PC-3 (cell line): Measurements from ENCODE around the gene ATP6V1G3. TPM values are rescaled to one million over a fixed set of nuclear protein-coding genes. Genes with fewer than 3 reads are reported as not detected.
"Not testable (repeated sequence)": the region's sequence is repeated elsewhere in the genome, so short reads cannot be mapped to it uniquely, and the experiment has no call there.

Source experiments
- ATAC-seq: fragments of 200-7000 bp; cut with Tn5 transposase; 2 replicates; pipeline ENCODE4 v1.9.1; 2020; ENCODE audit warnings: mild to moderate bottlenecking, moderate library complexity
- BruUV-seq: library from RNA; stranded (reverse); fragments of 400-500 nt; replicated peaks from 2 replicates; lab custom pipeline; 2021; lab: Mats Ljungman, UMichigan
- CTCF ChIA-PET: fragments of 300-600 bp; sonication (Branson Sonifier 250); formaldehyde crosslinking; loops from one replicate; lab custom pipeline; 2022; ENCODE audit warnings: antibody characterized with exemption; lab: Charles Lee
- POLR2A ChIA-PET: fragments of 300-600 bp; sonication (Branson Sonifier 250); formaldehyde crosslinking; loops from one replicate; lab custom pipeline; 2022; ENCODE audit warnings: antibody characterized with exemption; ENCODE audit not compliant: unreplicated experiment; lab: Charles Lee
- DNase-seq: peaks from one replicate; pipeline ENCODE4 v3.0.0-alpha.2; 2015
- H2AFZ ChIP-seq: fragments of 300-600 bp; sonication (generic); 2 replicates; pipeline ENCODE4 v1.6.0; 2016; ENCODE audit warnings: antibody characterized with exemption, low read length
- H3F3A ChIP-seq: fragments of 300-600 bp; sonication (generic); one replicate; pipeline ENCODE4 v1.6.0; 2017; ENCODE audit warnings: antibody characterized with exemption, low read length, control low read depth, mild to moderate bottlenecking; ENCODE audit not compliant: unreplicated experiment
- H3K27ac ChIP-seq: fragments of 300-600 bp; sonication (generic); 2 replicates; pipeline ENCODE4 v1.5.1; 2016; ENCODE audit warnings: mild to moderate bottlenecking, low read length
- H3K27me3 ChIP-seq: fragments of 300-600 bp; sonication (generic); 2 replicates; pipeline ENCODE4 v1.6.1; 2016; ENCODE audit warnings: low read length, mixed read lengths
- H3K36me3 ChIP-seq: fragments of 300-600 bp; sonication (generic); 2 replicates; pipeline ENCODE4 v1.6.1; 2016; ENCODE audit warnings: low read depth, mixed run types, low read length, mixed read lengths
- H3K4me1 ChIP-seq: fragments of 300-600 bp; sonication (generic); 2 replicates; pipeline ENCODE4 v1.5.1; 2016; ENCODE audit warnings: low read length; ENCODE audit not compliant: insufficient read depth
- H3K4me2 ChIP-seq: fragments of 300-600 bp; sonication (generic); 2 replicates; pipeline ENCODE4 v1.6.0; 2016; ENCODE audit warnings: low read length
- H3K4me3 ChIP-seq: fragments of 300-600 bp; sonication (generic); 2 replicates; pipeline ENCODE4 v1.5.1; 2016; ENCODE audit warnings: mild to moderate bottlenecking, low read length, mixed read lengths
- H3K79me2 ChIP-seq: fragments of 300-600 bp; sonication (generic); 2 replicates; pipeline ENCODE4 v1.6.1; 2017; ENCODE audit warnings: low read length, mixed read lengths
- H3K9ac ChIP-seq: fragments of 300-600 bp; sonication (generic); 2 replicates; pipeline ENCODE4 v1.6.0; 2016; ENCODE audit warnings: mild to moderate bottlenecking, low read length
- H3K9me2 ChIP-seq: fragments of 300-600 bp; sonication (generic); replicated peaks from 2 replicates; pipeline ENCODE4 v1.6.1; 2016; ENCODE audit warnings: mixed run types, low read length, mixed read lengths
- H3K9me3 ChIP-seq: fragments of 300-600 bp; sonication (generic); 2 replicates; pipeline ENCODE4 v1.6.1; 2016; ENCODE audit warnings: low read length, mixed read lengths
- H4K20me1 ChIP-seq: fragments of 300-600 bp; sonication (generic); 2 replicates; pipeline ENCODE4 v1.6.1; 2016; ENCODE audit warnings: low read length, mixed read lengths
- EZH2 ChIP-seq: fragments of 300-600 bp; sonication (generic); IDR thresholded peaks from one replicate; pipeline ENCODE4 v1.6.1; 2017; ENCODE audit warnings: antibody characterized with exemption, mild to moderate bottlenecking, low read length; ENCODE audit not compliant: unreplicated experiment
- EZH2phosphoT487 ChIP-seq: fragments of 300-600 bp; sonication (generic); IDR thresholded peaks from 2 replicates; pipeline ENCODE4 v1.6.1; 2018; ENCODE audit warnings: mild to moderate bottlenecking, antibody characterized with exemption, low read length, borderline replicate concordance
- intact Hi-C: fragments of 100-400 bp; cut with micrococcal nuclease; formaldehyde crosslinking; loops from 2 replicates; pipeline ENCODE4 v1.9.0; 2023
- total RNA-seq: library from RNA; depleted of rRNA; stranded (reverse); fragments of >200 nt; gene quantifications from 2 replicates; pipeline ENCODE4 v1.2.3, GENCODE V29; 2014
- TF ChIP-seq, protein P1 (sequence below): fragments of 300-600 bp; sonication (generic); conservative IDR thresholded peaks from 2 replicates; pipeline ENCODE4 v1.5.1; 2017; ENCODE audit warnings: antibody characterized with exemption, low read depth, mild to moderate bottlenecking, low read length

The ATP6V1G3 gene
- total RNA-seq, 1 experiment from 2014 or later: not detected

DNA sequence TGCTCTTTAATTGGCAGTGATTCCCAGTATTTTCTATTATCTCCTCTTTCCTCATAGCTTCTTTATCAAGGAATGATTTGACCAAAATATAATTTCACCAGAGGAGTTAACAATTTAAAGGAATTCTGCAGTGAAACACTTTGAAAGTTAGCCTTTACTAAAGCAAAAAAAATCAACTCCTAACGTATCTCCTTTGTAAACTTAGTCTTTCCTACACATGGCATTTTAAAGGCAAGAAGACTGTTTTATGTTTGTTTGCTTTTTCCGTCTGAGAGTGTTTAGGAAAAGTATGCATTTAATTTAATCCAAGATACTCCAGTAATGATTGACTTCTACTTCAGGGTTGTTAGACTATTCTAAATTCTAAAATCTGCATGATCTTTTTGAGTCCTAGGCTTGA is 15.9 kb downstream of the ATP6V1G3 start:
- Histone ChIP-seq H3K9me2 (no peaks in the 10 kb centered on the region), H3K9me3 (no peaks in the 10 kb centered on the region), H3K36me3 (no peaks in the 10 kb centered on the region), H3F3A (no peaks in the 10 kb centered on the region), H3K4me3 (no peak overlapping the region), H3K4me2 (no peak overlapping the region), H3K9ac (no peak overlapping the region), H3K4me1 (peaks cover 11% of the 10 kb centered on the region), H3K79me2 (no peaks in the 10 kb centered on the region), H3K27ac (no peak overlapping the region), H3K27me3 (no peaks in the 10 kb centered on the region), H4K20me1 (no peaks in the 10 kb centered on the region), H2AFZ (no peak overlapping the region)
- ChIA-PET POLR2A (interaction anchor here (0.6 kb wide), 1 partner anchor 369 kb away, joined by 4 read pairs; no protein-coding TSS in a partner anchor), CTCF (no interaction called here)
- no peak for TF ChIP-seq EZH2
- TF ChIP-seq, protein P1, sequence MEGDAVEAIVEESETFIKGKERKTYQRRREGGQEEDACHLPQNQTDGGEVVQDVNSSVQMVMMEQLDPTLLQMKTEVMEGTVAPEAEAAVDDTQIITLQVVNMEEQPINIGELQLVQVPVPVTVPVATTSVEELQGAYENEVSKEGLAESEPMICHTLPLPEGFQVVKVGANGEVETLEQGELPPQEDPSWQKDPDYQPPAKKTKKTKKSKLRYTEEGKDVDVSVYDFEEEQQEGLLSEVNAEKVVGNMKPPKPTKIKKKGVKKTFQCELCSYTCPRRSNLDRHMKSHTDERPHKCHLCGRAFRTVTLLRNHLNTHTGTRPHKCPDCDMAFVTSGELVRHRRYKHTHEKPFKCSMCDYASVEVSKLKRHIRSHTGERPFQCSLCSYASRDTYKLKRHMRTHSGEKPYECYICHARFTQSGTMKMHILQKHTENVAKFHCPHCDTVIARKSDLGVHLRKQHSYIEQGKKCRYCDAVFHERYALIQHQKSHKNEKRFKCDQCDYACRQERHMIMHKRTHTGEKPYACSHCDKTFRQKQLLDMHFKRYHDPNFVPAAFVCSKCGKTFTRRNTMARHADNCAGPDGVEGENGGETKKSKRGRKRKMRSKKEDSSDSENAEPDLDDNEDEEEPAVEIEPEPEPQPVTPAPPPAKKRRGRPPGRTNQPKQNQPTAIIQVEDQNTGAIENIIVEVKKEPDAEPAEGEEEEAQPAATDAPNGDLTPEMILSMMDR: no peak
- no peak for TF ChIP-seq EZH2phosphoT487
- intact Hi-C loops: no loop called here
- no TSS peak for BruUV-seq
- DNase-seq (no peak), ATAC-seq (no peak)

DNA sequence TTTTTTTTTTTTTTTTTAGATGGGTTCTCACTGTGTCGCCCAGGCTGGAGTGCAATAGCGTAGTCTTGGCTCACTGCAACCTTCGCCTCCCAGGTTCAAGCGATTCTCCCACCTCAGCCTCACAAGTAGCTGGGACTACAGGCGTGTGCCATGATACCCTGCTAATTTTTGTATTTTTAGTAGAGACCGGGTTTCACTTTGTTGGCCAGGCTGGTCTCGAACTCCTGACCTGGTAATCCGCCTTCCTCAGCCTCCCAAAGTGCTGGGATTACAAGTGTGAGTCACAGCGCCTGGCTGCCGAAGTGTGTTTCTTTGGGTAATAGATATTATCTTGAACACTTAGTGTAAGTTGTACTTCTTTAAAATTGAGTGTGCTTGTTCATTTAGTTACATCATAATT is 16.4 kb downstream of the ATP6V1G3 start:
- H3K4me3 ChIP-seq, H2AFZ ChIP-seq, H3K27ac ChIP-seq, H3K9me3 ChIP-seq, CTCF ChIA-PET, H4K20me1 ChIP-seq, H3K79me2 ChIP-seq, H3K4me2 ChIP-seq, H3K9ac ChIP-seq, H3K36me3 ChIP-seq, ATAC-seq, H3K27me3 ChIP-seq, intact Hi-C loops, H3K9me2 ChIP-seq, DNase-seq, H3K4me1 ChIP-seq, H3F3A ChIP-seq, BruUV-seq: not testable (repeated sequence)
- POLR2A ChIA-PET: interaction anchor here (0.6 kb wide), 1 partner anchor 369 kb away, joined by 4 read pairs; no protein-coding TSS in a partner anchor

DNA sequence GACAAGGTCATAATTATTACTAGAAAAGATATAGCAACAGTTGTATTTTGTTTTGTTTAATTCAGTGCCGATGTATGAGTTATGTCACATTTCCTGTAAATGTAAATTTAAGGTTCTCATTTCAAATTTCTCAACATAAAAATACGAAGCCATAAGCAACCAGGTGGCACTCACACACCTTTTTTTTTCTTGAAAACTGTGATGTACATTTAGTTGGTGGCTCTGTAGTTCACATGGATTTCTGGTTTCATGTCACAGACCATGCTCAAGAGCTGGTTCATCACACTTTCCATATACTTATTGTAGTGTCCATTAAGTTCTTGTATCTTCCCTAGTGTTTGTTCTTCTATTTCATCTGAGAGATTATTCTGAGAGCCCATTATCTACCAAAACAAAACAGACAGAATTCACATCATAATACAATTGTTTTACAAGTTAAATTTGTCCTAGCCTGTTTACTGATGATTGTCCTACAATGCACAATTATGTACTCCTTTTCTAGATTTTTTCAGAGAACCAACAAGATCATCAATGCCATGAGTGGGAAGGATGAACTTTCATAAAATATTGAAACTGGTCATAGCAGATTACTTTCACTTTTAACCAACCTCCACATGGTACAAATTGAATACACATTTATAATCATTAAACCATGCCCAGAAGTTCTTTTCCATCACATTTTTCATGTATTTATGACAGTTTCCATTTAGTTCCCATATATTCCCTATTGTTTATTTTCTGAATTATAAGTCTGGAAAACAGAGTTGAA is 17.1 kb downstream of the ATP6V1G3 start:
- H3K9ac ChIP-seq: no peak overlapping the region
- no peaks in the 10 kb centered on the region for H4K20me1 ChIP-seq
- no peaks in the 10 kb centered on the region for H3K27me3 ChIP-seq
- H3K4me3 ChIP-seq: no peak overlapping the region
- ATAC-seq (no peak), DNase-seq (no peak)
- TF ChIP-seq EZH2: no peak
- TF ChIP-seq, protein P1: no peak
- no peak for TF ChIP-seq EZH2phosphoT487
- H3K27ac ChIP-seq: no peak overlapping the region
- no peaks in the 10 kb centered on the region for H3K9me3 ChIP-seq
- H3K79me2 ChIP-seq: no peaks in the 10 kb centered on the region
- no peaks in the 10 kb centered on the region for H3K9me2 ChIP-seq
- no peaks in the 10 kb centered on the region for H3K36me3 ChIP-seq
- no peak overlapping the region for H2AFZ ChIP-seq
- POLR2A ChIA-PET: interaction anchor here (0.6 kb wide), 1 partner anchor 233 kb away, joined by 11 read pairs; no protein-coding TSS in a partner anchor
- H3K4me1 ChIP-seq: peaks cover 8% of the 10 kb centered on the region
- H3K4me2 ChIP-seq: no peak overlapping the region
- H3F3A ChIP-seq: no peaks in the 10 kb centered on the region
- no TSS peak for BruUV-seq
- CTCF ChIA-PET: interaction anchor here (0.6 kb wide), 1 partner anchor 162 kb away, joined by 3 read pairs; no protein-coding TSS in a partner anchor
- intact Hi-C loops: no loop called here
